ENCODE data around the gene ZNF530.

GRCh38 chr19:57583104-57583520 is 16.6 kb upstream of the ZNF530 start:
- no peak for TF ChIP-seq CTCF (IDR thresholded peaks at IDR 0.05)
- no peak for TF ChIP-seq ZFX (IDR thresholded peaks at IDR 0.05; ENCODE audit: borderline replicate concordance)
